Measurements from ENCODE around the gene NT5C2.

DNA sequence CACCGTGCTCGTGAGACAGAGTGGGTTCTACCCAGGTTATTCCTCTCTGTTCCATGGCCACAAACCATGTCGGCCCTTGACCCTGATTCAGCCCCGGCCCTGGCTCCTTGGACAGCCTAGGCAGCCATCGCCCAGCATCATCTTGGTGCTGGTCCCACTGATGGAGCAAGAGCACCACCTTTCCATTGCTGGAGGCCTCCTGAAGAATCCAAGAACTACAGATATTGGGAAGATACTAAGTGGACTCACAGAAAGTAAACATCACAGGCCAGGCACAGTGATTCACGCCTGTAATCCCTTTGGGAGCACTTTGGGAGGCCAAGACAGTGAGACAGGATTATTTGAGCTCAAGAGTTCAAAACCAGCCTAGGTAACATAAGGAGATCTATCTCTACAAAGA lies 125.1 kb downstream of the NT5C2 start:
- TF ChIP-seq, protein P1, sequence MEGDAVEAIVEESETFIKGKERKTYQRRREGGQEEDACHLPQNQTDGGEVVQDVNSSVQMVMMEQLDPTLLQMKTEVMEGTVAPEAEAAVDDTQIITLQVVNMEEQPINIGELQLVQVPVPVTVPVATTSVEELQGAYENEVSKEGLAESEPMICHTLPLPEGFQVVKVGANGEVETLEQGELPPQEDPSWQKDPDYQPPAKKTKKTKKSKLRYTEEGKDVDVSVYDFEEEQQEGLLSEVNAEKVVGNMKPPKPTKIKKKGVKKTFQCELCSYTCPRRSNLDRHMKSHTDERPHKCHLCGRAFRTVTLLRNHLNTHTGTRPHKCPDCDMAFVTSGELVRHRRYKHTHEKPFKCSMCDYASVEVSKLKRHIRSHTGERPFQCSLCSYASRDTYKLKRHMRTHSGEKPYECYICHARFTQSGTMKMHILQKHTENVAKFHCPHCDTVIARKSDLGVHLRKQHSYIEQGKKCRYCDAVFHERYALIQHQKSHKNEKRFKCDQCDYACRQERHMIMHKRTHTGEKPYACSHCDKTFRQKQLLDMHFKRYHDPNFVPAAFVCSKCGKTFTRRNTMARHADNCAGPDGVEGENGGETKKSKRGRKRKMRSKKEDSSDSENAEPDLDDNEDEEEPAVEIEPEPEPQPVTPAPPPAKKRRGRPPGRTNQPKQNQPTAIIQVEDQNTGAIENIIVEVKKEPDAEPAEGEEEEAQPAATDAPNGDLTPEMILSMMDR (conservative IDR thresholded peaks at IDR 0.05 in 1 of 2, IDR thresholded peaks at IDR 0.05 in 1 of 2; ENCODE audit: low read depth in 1 of 2, low read length in 2 of 2) = no peak
- TF ChIP-seq EZH2 (IDR thresholded peaks at IDR 0.05; ENCODE audit: low read length, missing control alignments) = no peak

Measured in fibroblast of lung (primary cell).